ENCODE results near the gene FRMD5.

The FRMD5 gene

DNA sequence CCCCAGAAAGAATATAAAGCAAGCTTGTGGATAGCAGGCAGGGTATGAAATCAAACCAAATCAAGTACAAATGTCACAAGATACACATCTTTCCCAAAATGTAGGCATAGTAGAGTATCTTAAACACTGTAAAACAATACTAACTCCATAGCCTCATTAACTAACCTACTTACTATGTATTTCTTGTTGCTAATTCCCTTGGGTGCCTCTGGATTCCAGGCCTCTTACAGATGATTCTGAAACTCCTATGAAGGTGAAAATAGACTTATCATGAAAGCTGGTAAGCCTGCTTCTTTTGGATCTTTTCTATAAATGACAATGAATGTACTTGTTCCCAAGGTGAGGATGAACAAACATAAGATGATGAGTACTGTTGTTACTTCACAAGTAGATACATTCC is 93.8 kb downstream of the FRMD5 start:
- H3K9ac ChIP-seq = no peak overlapping the region
- no peak overlapping the region for H3K4me3 ChIP-seq
- H3K4me2 ChIP-seq = no peak overlapping the region
- H4K20me1 ChIP-seq = no peaks in the 10 kb centered on the region
- no peak overlapping the region for H3K27ac ChIP-seq
- H3K9me3 ChIP-seq = no peaks in the 10 kb centered on the region
- no peaks in the 10 kb centered on the region for H3K36me3 ChIP-seq
- no peaks in the 10 kb centered on the region for H3K4me1 ChIP-seq
- no peak for TF ChIP-seq Cebpa-rat (IDR thresholded peaks at IDR 0.05)
- no peaks in the 10 kb centered on the region for H3K27me3 ChIP-seq

DNA sequence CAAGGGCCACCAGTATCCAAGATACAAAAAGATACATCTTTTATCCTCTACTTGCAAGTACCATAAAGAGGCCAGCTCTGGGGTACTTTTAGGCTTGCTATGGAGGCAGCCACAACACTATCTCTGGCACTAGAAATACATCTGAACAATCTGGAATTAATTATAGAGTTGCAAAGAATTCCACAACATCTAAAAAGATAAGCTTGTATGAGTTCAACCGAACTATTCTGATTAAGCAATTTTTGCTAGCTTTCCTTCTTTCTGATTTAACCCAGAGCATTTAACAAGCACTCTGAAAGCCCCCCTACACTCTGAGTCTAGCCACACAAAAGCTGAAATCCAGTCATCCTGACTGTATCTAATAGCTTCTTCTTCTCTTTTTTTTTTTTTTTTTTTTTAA is 95.4 kb downstream of the FRMD5 start:
- Histone ChIP-seq H3K27ac (no peak overlapping the region), H3K9me3 (no peaks in the 10 kb centered on the region), H3K4me3 (no peak overlapping the region), H3K36me3 (no peaks in the 10 kb centered on the region), H3K9ac (no peak overlapping the region), H3K4me2 (no peak overlapping the region), H3K27me3 (no peaks in the 10 kb centered on the region), H4K20me1 (no peaks in the 10 kb centered on the region), H3K4me1 (no peaks in the 10 kb centered on the region)
- no peak for TF ChIP-seq Cebpa-rat (IDR thresholded peaks at IDR 0.05)

DNA sequence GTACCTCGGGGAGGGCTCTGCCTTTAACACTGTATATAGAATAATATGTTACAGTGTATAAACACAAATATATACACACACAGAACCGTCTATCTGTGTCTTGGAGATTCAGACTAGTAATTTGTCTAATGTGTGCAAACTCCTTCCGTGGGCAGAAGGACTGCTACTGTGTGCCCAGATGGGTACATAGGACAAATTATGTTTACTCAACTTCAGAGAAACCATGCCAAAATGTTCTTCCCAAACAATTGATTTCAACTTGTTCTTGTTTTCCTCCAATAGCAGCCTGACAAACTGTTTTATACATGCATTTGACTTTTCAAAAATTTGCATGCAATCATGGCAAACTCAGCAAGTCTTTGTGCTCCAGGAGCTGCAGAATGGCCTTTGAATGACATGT is 97.5 kb downstream of the FRMD5 start:
- Histone ChIP-seq H4K20me1 (no peaks in the 10 kb centered on the region), H3K27me3 (no peaks in the 10 kb centered on the region), H3K36me3 (no peaks in the 10 kb centered on the region), H3K9me3 (no peaks in the 10 kb centered on the region), H3K4me2 (no peak overlapping the region), H3K4me1 (no peaks in the 10 kb centered on the region), H3K4me3 (no peak overlapping the region), H3K27ac (no peak overlapping the region), H3K9ac (no peak overlapping the region)
- TF ChIP-seq Cebpa-rat (IDR thresholded peaks at IDR 0.05) = no peak

DNA sequence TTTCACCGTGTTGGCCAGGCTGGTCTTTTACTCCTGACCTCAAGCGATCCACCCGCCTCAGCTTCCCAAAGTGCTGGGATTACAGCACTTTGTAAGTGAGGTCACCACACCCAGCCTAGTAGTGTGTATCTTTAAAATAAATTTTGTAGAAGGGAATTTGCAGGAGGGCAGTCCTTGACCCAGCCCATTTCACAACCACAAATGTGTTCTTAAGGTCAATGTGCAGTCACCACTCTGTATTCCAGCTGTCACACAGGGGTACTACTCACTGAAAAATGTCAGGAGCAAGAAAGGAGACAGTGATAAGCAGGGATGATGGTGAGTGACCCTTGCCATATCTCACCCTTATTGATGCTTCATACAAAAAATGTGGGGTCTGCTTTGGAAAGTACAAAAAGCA is 98.5 kb downstream of the FRMD5 start:
- no peak for TF ChIP-seq Cebpa-rat (IDR thresholded peaks at IDR 0.05)
- no peak overlapping the region for H3K9ac ChIP-seq

DNA sequence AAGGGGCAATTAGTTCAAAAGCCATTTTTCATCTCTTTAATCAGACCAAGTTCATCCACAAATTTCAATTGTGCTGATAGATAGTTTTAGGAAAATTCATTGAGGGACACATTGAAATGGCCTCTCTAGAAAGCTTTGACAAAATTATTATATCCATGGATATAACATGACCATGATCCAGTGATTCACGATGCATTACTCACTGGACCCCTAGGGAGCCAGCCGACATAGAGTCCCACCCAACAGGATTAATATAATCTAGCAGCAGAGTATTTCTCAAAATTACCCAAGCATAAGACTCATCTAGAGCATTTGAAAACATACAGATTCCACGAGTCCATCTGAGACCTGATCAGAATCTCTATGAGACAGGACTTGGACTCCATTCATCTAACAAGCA is 100.3 kb downstream of the FRMD5 start:
- H3K36me3 ChIP-seq = no peaks in the 10 kb centered on the region
- no peak overlapping the region for H3K9ac ChIP-seq
- H3K27me3 ChIP-seq = no peaks in the 10 kb centered on the region
- no peak for TF ChIP-seq Cebpa-rat (IDR thresholded peaks at IDR 0.05)
- no peaks in the 10 kb centered on the region for H3K9me3 ChIP-seq
- H4K20me1 ChIP-seq = no peaks in the 10 kb centered on the region
- H3K27ac ChIP-seq = no peak overlapping the region
- no peaks in the 10 kb centered on the region for H3K4me1 ChIP-seq
- no peak overlapping the region for H3K4me2 ChIP-seq
- H3K4me3 ChIP-seq = no peak overlapping the region

More for the DNA sequence above, 98.5 kb downstream of the FRMD5 start:
- Histone ChIP-seq H3K4me1 (no peaks in the 10 kb centered on the region), H3K27me3 (no peaks in the 10 kb centered on the region), H3K9me3 (no peaks in the 10 kb centered on the region), H3K36me3 (no peaks in the 10 kb centered on the region), H3K27ac (no peak overlapping the region), H3K4me2 (no peak overlapping the region), H4K20me1 (no peaks in the 10 kb centered on the region), H3K4me3 (no peak overlapping the region)

DNA sequence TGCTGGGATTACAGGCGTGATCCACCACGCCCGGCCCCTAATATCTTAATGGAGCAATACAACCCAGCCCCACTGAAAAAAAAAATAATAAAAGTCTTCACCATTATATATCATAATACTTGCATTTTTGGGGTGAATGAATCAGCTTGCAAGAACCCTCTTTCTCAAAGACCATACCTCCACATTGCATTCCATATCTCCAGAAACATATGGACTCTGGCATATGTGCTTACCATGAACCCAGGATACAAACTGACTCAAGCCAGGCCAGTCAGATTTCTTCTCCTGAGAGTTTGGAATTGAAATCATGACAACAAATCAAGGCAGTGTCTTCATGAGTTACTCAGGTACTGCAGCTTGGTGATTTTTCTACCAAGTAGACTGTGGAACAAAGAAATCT is 101.2 kb downstream of the FRMD5 start:
- H3K4me3 ChIP-seq = no peak overlapping the region
- no peaks in the 10 kb centered on the region for H3K36me3 ChIP-seq
- no peaks in the 10 kb centered on the region for H3K4me1 ChIP-seq
- no peaks in the 10 kb centered on the region for H3K27me3 ChIP-seq
- H3K9ac ChIP-seq = no peak overlapping the region
- no peaks in the 10 kb centered on the region for H4K20me1 ChIP-seq
- no peak overlapping the region for H3K27ac ChIP-seq
- H3K4me2 ChIP-seq = no peak overlapping the region
- TF ChIP-seq Cebpa-rat (IDR thresholded peaks at IDR 0.05) = no peak
- no peaks in the 10 kb centered on the region for H3K9me3 ChIP-seq

DNA sequence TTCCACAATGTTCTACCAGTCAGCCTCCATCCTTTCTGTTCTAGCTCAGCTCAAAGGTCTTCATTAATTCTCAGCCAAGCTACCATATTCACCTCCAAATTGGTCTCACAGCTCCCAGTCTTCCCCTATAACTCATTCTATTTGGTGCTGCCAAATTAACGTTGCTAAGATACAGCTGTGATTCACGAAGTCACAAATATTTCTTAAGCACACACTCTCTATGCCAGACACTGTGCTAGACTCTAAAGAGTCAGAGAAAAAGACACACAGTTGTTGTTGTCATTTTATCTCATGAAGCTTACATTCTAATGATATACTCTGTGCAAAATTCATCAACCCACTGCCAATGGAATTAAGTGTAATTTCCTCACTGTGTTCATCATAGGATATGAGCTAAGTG is 102.8 kb downstream of the FRMD5 start:
- Histone ChIP-seq H3K4me2 (no peak overlapping the region), H3K4me1 (no peaks in the 10 kb centered on the region), H3K27ac (no peak overlapping the region), H3K4me3 (no peak overlapping the region), H3K9ac (no peak overlapping the region), H3K9me3 (no peaks in the 10 kb centered on the region), H3K27me3 (no peaks in the 10 kb centered on the region), H3K36me3 (no peaks in the 10 kb centered on the region), H4K20me1 (no peaks in the 10 kb centered on the region)
- no peak for TF ChIP-seq Cebpa-rat (IDR thresholded peaks at IDR 0.05)

DNA sequence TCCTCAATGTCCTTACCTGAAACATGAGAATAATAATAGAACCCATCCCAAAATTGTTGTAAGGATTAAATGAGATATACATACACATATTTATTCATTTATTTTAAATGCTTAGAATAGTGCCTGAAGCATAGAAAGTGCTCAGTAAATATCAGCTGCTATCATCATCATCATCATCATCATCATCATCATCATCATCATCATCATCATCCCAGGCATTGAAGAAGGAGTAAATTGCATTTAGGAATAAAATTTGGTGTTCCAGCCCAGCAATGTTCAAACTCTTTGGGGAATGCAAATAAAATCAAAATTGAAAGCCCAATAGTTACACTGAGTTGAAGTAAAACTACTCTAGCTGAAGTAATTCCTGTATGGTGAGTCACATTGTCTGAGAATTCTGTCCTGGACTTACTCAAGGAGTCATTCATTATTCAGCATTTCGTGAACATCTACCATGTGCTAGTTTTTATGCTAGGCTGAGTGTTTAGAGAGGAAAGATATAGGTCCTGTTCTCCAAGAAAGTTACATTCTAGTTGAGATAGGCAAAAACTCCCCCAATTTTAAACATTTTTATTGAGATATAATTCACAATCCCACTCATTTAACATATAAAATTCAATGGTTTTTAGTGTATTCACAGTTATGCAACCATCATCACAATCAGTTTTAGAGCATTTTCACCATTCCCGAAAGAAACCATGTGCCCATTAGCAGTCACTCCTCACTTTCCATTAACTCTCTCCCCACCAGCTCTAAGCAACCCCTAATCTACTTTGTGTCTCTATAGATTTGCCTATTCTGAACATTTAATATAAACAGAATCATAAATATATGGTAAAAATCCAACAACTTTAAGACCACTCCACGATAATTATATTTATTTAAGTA is 107.2 kb downstream of the FRMD5 start:
- Histone ChIP-seq H3K27me3 (no peaks in the 10 kb centered on the region), H3K9me3 (no peaks in the 10 kb centered on the region), H3K27ac (no peak overlapping the region), H3K9ac (no peak overlapping the region), H3K4me2 (no peak overlapping the region), H3K4me1 (no peaks in the 10 kb centered on the region), H3K36me3 (no peaks in the 10 kb centered on the region), H4K20me1 (no peaks in the 10 kb centered on the region), H3K4me3 (no peak overlapping the region)
- TF ChIP-seq Cebpa-rat (IDR thresholded peaks at IDR 0.05) = no peak

DNA sequence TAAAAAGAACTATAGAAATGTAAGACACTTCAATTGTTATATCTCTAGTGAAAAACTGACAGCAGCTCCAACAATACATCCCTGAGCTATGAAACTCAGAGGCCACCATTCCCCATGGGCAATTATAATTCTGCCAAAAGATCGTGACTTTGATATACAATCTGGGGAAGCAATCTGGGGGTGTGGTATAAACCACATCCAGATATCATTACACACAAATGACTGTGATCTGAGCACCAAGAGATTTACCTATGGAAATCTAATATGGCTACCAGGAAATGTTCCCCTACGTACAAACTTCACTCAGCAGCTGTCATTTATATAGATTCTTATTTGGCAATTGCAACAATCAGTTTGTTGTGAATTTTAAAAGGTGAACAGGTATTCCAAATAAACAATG is 110.3 kb downstream of the FRMD5 start:
- no peak overlapping the region for H3K4me2 ChIP-seq
- no peak overlapping the region for H3K4me3 ChIP-seq

DNA sequence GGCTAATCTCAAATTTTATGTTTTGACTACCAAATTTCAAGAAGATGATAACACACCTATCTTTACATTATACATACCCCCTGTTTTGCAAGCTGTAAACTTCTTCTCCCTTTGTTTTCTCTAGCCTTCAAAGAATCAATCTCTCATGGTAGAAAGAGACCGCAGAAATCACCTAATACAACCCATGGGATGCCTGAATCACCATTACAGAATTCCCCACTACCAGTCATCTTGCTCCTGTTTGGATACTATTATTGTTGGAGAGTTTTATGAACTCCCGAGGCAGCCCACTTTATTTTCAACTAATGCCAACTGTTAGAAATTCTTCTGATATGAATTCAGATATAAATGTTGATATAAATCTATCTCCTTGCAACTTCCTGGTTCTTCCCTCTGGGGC is 110.9 kb downstream of the FRMD5 start:
- Histone ChIP-seq H4K20me1 (no peaks in the 10 kb centered on the region), H3K36me3 (no peaks in the 10 kb centered on the region), H3K4me3 (no peak overlapping the region), H3K4me1 (no peaks in the 10 kb centered on the region), H3K27me3 (no peaks in the 10 kb centered on the region), H3K4me2 (no peak overlapping the region), H3K9ac (no peak overlapping the region), H3K9me3 (no peaks in the 10 kb centered on the region), H3K27ac (no peak overlapping the region)
- no peak for TF ChIP-seq Cebpa-rat (IDR thresholded peaks at IDR 0.05)

More for the DNA sequence above, 110.3 kb downstream of the FRMD5 start:
- H3K9me3 ChIP-seq = no peaks in the 10 kb centered on the region
- no peaks in the 10 kb centered on the region for H3K36me3 ChIP-seq
- no peaks in the 10 kb centered on the region for H4K20me1 ChIP-seq
- no peaks in the 10 kb centered on the region for H3K27me3 ChIP-seq
- no peak overlapping the region for H3K27ac ChIP-seq
- no peak overlapping the region for H3K9ac ChIP-seq
- H3K4me1 ChIP-seq = no peaks in the 10 kb centered on the region
- TF ChIP-seq Cebpa-rat (IDR thresholded peaks at IDR 0.05) = no peak

All from BLaER1 (cell line).